HEK293 (cell line): ENCODE data around the gene EIF4E1B.

Experiments
- CTCF ChIA-PET: fragments of 350-600 bp; formaldehyde crosslinking; extraction: SDS; loops from one replicate; lab custom pipeline; 2021; ENCODE audit warnings: antibody characterized with exemption; lab: Yijun Ruan, JAX
- POLR2A ChIA-PET: fragments of 300-600 bp; formaldehyde crosslinking; extraction: SDS; loops from one replicate; lab custom pipeline; 2020; ENCODE audit warnings: antibody characterized with exemption, inconsistent platforms; lab: Yijun Ruan, JAX
- H3K27ac ChIP-seq: fragments of 200-500 bp; sonication (Bioruptor generic); 2 replicates; pipeline ENCODE4 v1.5.1; 2014; ENCODE audit warnings: low read depth, low read length, control low read depth, inconsistent platforms; ENCODE audit errors: extremely low read depth
- H3K36me3 ChIP-seq, 2 experiments: fragments of 200-500 bp in 1 of 2; sonication (Bioruptor generic) in 1 of 2; 1 replicate in 1 of 2; 2 replicates in 1 of 2; pipeline ENCODE4 v1.5.1; 2014 to 2017; ENCODE audit warnings: inconsistent platforms in 2 of 2, low read length in 2 of 2; ENCODE audit not compliant: control insufficient read depth in 2 of 2, insufficient read depth in 1 of 2
- H3K4me1 ChIP-seq: fragments of 200-500 bp; sonication (Bioruptor generic); 2 replicates; pipeline ENCODE4 v1.5.1; 2014; ENCODE audit warnings: mild to moderate bottlenecking, low read length, inconsistent platforms; ENCODE audit not compliant: control insufficient read depth, insufficient read depth
- H3K4me3 ChIP-seq: 2 replicates; pipeline ENCODE4 v1.5.1; 2011; ENCODE audit warnings: low read depth, mild to moderate bottlenecking, control low read depth, low read length, moderate library complexity
- H3K9me3 ChIP-seq: fragments of 200-500 bp; sonication (Bioruptor generic); 2 replicates; pipeline ENCODE4 v1.5.1; 2014; ENCODE audit warnings: low read depth, low read length, inconsistent platforms; ENCODE audit not compliant: control insufficient read depth, insufficient read depth
- ATF2 ChIP-seq: fragments of 450-650 bp; formaldehyde crosslinking; IDR thresholded peaks from 2 replicates; pipeline ENCODE4 v1.5.1; 2016; ENCODE audit warnings: missing biosample characterization, missing genetic modification characterization, low read depth
- GLI2 ChIP-seq: fragments of 450-650 bp; formaldehyde crosslinking; IDR thresholded peaks from 2 replicates; pipeline ENCODE4; 2017; ENCODE audit warnings: missing biosample characterization, missing genetic modification characterization, low read depth, borderline replicate concordance
- HOXD13 ChIP-seq: sonication (generic); formaldehyde crosslinking; IDR thresholded peaks from 2 replicates; pipeline ENCODE4 v1.8.0; 2022; ENCODE audit warnings: missing genetic modification reagents, borderline replicate concordance
- KLF10 ChIP-seq: fragments of 450-650 bp; IDR thresholded peaks from 2 replicates; pipeline ENCODE4 v1.5.1; 2018; ENCODE audit warnings: missing biosample characterization, mild to moderate bottlenecking, missing genetic modification characterization
- SCRT2 ChIP-seq: fragments of 450-650 bp; formaldehyde crosslinking; IDR thresholded peaks from 2 replicates; pipeline ENCODE4 v1.5.1; 2016; ENCODE audit warnings: missing biosample characterization, missing genetic modification characterization
- SP3 ChIP-seq: fragments of 450-650 bp; formaldehyde crosslinking; IDR thresholded peaks from 2 replicates; pipeline ENCODE4 v1.5.1; 2016; ENCODE audit warnings: missing biosample characterization, missing genetic modification characterization
- SP7 ChIP-seq: fragments of 450-650 bp; formaldehyde crosslinking; IDR thresholded peaks from 2 replicates; pipeline ENCODE4 v1.5.1; 2016; ENCODE audit warnings: missing biosample characterization, missing genetic modification characterization
- TRIM28 ChIP-seq: IDR thresholded peaks from 2 replicates; pipeline ENCODE4 v1.6.1; 2011; ENCODE audit warnings: low read length, control low read depth, borderline replicate concordance
- YY2 ChIP-seq: fragments of 450-650 bp; formaldehyde crosslinking; IDR thresholded peaks from 2 replicates; pipeline ENCODE4 v1.5.1; 2016; ENCODE audit warnings: missing biosample characterization, missing genetic modification characterization
- ZEB2 ChIP-seq: fragments of 450-650 bp; formaldehyde crosslinking; IDR thresholded peaks from 2 replicates; pipeline ENCODE4 v1.5.1; 2016; ENCODE audit warnings: missing biosample characterization, missing genetic modification characterization
- ZIC2 ChIP-seq: fragments of 450-650 bp; formaldehyde crosslinking; IDR thresholded peaks from 2 replicates; pipeline ENCODE4 v1.5.1; 2016; ENCODE audit warnings: missing biosample characterization, missing genetic modification characterization
- ZNF10 ChIP-seq: fragments of 450-650 bp; formaldehyde crosslinking; IDR thresholded peaks from 2 replicates; pipeline ENCODE4 v1.5.1; 2017; ENCODE audit warnings: missing biosample characterization, missing genetic modification characterization
- ZNF324 ChIP-seq: fragments of 450-650 bp; formaldehyde crosslinking; IDR thresholded peaks from 2 replicates; pipeline ENCODE4 v1.5.1; 2016; ENCODE audit warnings: missing biosample characterization, missing genetic modification characterization
- ZNF366 ChIP-seq: fragments of 450-650 bp; formaldehyde crosslinking; conservative IDR thresholded peaks from 2 replicates; pipeline ENCODE4 v1.5.1; 2016; ENCODE audit warnings: missing biosample characterization, missing genetic modification characterization
- ZNF391 ChIP-seq: fragments of 450-650 bp; formaldehyde crosslinking; IDR thresholded peaks from 2 replicates; pipeline ENCODE4 v1.5.1; 2016; ENCODE audit warnings: low read depth, missing biosample characterization, missing genetic modification characterization, borderline replicate concordance
- ZNF560 ChIP-seq: fragments of 450-650 bp; formaldehyde crosslinking; IDR thresholded peaks from 2 replicates; pipeline ENCODE4 v1.5.1; 2017; ENCODE audit warnings: missing biosample characterization, missing genetic modification characterization, borderline replicate concordance
- ZNF629 ChIP-seq: fragments of 450-650 bp; formaldehyde crosslinking; IDR thresholded peaks from 2 replicates; pipeline ENCODE4 v1.5.1; 2017; ENCODE audit warnings: missing biosample characterization, missing genetic modification characterization
- ZNF777 ChIP-seq: fragments of 450-650 bp; formaldehyde crosslinking; IDR thresholded peaks from 2 replicates; pipeline ENCODE4 v1.5.1; 2017; ENCODE audit warnings: missing biosample characterization, missing genetic modification characterization, borderline replicate concordance
- ZNF830 ChIP-seq: fragments of 450-650 bp; IDR thresholded peaks from 2 replicates; pipeline ENCODE4 v1.5.0; 2018; ENCODE audit warnings: missing biosample characterization, missing genetic modification characterization, low read depth, mild to moderate bottlenecking, moderate library complexity
- ZNF837 ChIP-seq: fragments of 450-650 bp; formaldehyde crosslinking; IDR thresholded peaks from 2 replicates; pipeline ENCODE4 v1.5.1; 2016; ENCODE audit warnings: missing biosample characterization, missing genetic modification characterization
- ZNF843 ChIP-seq: fragments of 450-650 bp; formaldehyde crosslinking; IDR thresholded peaks from 2 replicates; pipeline ENCODE4 v1.5.1; 2016; ENCODE audit warnings: missing biosample characterization, missing genetic modification characterization
- ZXDB ChIP-seq: fragments of 450-650 bp; formaldehyde crosslinking; IDR thresholded peaks from 2 replicates; pipeline ENCODE4 v1.5.1; 2016; ENCODE audit warnings: missing biosample characterization, missing genetic modification characterization
- TF ChIP-seq, protein P1 (sequence below): fragments of 450-650 bp; formaldehyde crosslinking; IDR thresholded peaks from 2 replicates; pipeline ENCODE4 v1.5.1; 2016; ENCODE audit warnings: missing biosample characterization, missing genetic modification characterization
- TF ChIP-seq, protein P2 (sequence below): fragments of 450-650 bp; formaldehyde crosslinking; IDR thresholded peaks from 2 replicates; pipeline ENCODE4 v1.5.1; 2016; ENCODE audit warnings: missing biosample characterization, missing genetic modification characterization, borderline replicate concordance
- TF ChIP-seq, protein P3 (sequence below): fragments of 450-650 bp; formaldehyde crosslinking; IDR thresholded peaks from 2 replicates; pipeline ENCODE4 v1.5.1; 2016; ENCODE audit warnings: missing biosample characterization, missing genetic modification characterization

The EIF4E1B gene

GRCh38 chr5:176630681-176631222 lies 277 bp downstream of the EIF4E1B start:
- ChIA-PET POLR2A (interaction anchor here (0.7 to 2.0 kb wide), 5 partner anchors 9 to 94 kb away, joined by 3 to 10 read pairs (median 5); partner anchors contain the start of genes RNF44 and TSPAN17), CTCF (interaction anchor here (0.6 to 1.2 kb wide), 7 partner anchors 9 to 679 kb away, joined by 3 to 4 read pairs (median 3); no protein-coding TSS in a partner anchor)
- H3K36me3 ChIP-seq, result no peaks in the 10 kb centered on the region
- no peak overlapping the region for H3K27ac ChIP-seq
- H3K4me1 ChIP-seq, result peaks cover 6% of the 10 kb centered on the region; the same call in 1 of the 2 replicates
- no peaks in the 10 kb centered on the region for H3K9me3 ChIP-seq
- peak overlapping the region; percentile 14 for H3K4me3 ChIP-seq
- TF ChIP-seq ZNF843 (tag by site-specific recombination) (no peak), SCRT2 (tag by site-specific recombination) (peak; percentile 68), ZNF391 (tag by site-specific recombination) (no peak), ZNF324 (tag by site-specific recombination) (0 out of 2 replicates have a peak, but pooled peaks have one; percentile 37), ZNF366 (no peak; the same call in none of the 2 replicates), KLF10 (tag by site-specific recombination) (no peak), GLI2 (tag by site-specific recombination) (no peak), YY2 (no peak), ZIC2 (tag by site-specific recombination) (peak; percentile 2; the same call in 1 of the 2 replicates), ZXDB (tag by site-specific recombination) (0 out of 2 replicates have a peak, but pooled peaks have one; percentile 54), HOXD13 (no peak), SP3 (peak; percentile 31), ZNF560 (tag by site-specific recombination) (no peak), ZEB2 (peak; percentile 31; the same call in 1 of the 2 replicates), TRIM28 (no peak), SP7 (peak; percentile 32; the same call in 1 of the 2 replicates), ZNF629 (tag by site-specific recombination) (peak; percentile 27; the same call in 1 of the 2 replicates), ZNF777 (tag by site-specific recombination) (no peak), ZNF830 (no peak), ZNF10 (tag by site-specific recombination) (no peak), ZNF837 (no peak), ATF2 (0 out of 2 replicates have a peak, but pooled peaks have one; percentile 15)
- TF ChIP-seq, protein P1, sequence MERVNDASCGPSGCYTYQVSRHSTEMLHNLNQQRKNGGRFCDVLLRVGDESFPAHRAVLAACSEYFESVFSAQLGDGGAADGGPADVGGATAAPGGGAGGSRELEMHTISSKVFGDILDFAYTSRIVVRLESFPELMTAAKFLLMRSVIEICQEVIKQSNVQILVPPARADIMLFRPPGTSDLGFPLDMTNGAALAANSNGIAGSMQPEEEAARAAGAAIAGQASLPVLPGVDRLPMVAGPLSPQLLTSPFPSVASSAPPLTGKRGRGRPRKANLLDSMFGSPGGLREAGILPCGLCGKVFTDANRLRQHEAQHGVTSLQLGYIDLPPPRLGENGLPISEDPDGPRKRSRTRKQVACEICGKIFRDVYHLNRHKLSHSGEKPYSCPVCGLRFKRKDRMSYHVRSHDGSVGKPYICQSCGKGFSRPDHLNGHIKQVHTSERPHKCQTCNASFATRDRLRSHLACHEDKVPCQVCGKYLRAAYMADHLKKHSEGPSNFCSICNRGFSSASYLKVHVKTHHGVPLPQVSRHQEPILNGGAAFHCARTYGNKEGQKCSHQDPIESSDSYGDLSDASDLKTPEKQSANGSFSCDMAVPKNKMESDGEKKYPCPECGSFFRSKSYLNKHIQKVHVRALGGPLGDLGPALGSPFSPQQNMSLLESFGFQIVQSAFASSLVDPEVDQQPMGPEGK (tag by site-specific recombination), result peak; percentile 15; the same call in 1 of the 2 replicates
- TF ChIP-seq, protein P2, sequence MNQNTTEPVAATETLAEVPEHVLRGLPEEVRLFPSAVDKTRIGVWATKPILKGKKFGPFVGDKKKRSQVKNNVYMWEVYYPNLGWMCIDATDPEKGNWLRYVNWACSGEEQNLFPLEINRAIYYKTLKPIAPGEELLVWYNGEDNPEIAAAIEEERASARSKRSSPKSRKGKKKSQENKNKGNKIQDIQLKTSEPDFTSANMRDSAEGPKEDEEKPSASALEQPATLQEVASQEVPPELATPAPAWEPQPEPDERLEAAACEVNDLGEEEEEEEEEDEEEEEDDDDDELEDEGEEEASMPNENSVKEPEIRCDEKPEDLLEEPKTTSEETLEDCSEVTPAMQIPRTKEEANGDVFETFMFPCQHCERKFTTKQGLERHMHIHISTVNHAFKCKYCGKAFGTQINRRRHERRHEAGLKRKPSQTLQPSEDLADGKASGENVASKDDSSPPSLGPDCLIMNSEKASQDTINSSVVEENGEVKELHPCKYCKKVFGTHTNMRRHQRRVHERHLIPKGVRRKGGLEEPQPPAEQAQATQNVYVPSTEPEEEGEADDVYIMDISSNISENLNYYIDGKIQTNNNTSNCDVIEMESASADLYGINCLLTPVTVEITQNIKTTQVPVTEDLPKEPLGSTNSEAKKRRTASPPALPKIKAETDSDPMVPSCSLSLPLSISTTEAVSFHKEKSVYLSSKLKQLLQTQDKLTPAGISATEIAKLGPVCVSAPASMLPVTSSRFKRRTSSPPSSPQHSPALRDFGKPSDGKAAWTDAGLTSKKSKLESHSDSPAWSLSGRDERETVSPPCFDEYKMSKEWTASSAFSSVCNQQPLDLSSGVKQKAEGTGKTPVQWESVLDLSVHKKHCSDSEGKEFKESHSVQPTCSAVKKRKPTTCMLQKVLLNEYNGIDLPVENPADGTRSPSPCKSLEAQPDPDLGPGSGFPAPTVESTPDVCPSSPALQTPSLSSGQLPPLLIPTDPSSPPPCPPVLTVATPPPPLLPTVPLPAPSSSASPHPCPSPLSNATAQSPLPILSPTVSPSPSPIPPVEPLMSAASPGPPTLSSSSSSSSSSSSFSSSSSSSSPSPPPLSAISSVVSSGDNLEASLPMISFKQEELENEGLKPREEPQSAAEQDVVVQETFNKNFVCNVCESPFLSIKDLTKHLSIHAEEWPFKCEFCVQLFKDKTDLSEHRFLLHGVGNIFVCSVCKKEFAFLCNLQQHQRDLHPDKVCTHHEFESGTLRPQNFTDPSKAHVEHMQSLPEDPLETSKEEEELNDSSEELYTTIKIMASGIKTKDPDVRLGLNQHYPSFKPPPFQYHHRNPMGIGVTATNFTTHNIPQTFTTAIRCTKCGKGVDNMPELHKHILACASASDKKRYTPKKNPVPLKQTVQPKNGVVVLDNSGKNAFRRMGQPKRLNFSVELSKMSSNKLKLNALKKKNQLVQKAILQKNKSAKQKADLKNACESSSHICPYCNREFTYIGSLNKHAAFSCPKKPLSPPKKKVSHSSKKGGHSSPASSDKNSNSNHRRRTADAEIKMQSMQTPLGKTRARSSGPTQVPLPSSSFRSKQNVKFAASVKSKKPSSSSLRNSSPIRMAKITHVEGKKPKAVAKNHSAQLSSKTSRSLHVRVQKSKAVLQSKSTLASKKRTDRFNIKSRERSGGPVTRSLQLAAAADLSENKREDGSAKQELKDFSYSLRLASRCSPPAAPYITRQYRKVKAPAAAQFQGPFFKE, result no peak
- TF ChIP-seq, protein P3, sequence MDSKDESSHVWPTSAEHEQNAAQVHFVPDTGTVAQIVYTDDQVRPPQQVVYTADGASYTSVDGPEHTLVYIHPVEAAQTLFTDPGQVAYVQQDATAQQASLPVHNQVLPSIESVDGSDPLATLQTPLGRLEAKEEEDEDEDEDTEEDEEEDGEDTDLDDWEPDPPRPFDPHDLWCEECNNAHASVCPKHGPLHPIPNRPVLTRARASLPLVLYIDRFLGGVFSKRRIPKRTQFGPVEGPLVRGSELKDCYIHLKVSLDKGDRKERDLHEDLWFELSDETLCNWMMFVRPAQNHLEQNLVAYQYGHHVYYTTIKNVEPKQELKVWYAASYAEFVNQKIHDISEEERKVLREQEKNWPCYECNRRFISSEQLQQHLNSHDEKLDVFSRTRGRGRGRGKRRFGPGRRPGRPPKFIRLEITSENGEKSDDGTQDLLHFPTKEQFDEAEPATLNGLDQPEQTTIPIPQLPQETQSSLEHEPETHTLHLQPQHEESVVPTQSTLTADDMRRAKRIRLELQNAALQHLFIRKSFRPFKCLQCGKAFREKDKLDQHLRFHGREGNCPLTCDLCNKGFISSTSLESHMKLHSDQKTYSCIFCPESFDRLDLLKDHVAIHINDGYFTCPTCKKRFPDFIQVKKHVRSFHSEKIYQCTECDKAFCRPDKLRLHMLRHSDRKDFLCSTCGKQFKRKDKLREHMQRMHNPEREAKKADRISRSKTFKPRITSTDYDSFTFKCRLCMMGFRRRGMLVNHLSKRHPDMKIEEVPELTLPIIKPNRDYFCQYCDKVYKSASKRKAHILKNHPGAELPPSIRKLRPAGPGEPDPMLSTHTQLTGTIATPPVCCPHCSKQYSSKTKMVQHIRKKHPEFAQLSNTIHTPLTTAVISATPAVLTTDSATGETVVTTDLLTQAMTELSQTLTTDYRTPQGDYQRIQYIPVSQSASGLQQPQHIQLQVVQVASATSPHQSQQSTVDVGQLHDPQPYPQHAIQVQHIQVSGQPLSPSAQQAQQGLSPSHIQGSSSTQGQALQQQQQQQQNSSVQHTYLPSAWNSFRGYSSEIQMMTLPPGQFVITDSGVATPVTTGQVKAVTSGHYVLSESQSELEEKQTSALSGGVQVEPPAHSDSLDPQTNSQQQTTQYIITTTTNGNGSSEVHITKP (tag by site-specific recombination), result peak; percentile 50
